Renal cortical epithelial cell (primary cell): ENCODE measurements around the gene CLDN5. TPM values are rescaled to one million over a fixed set of nuclear protein-coding genes. Genes with fewer than 3 reads are reported as not detected.

Experiments
- DNase-seq: peaks from one replicate; pipeline ENCODE4 v3.0.0-alpha.2; 2011; ENCODE audit warnings: low read depth
- total RNA-seq: library from RNA; depleted of rRNA; stranded (reverse); fragments of >200 nt; gene quantifications from 2 replicates; pipeline ENCODE4 v1.2.3, GENCODE V29; 2014

The CLDN5 gene
- total RNA-seq, 1 donor from 2014 or later: 1.3 TPM

- no peak for DNase-seq
Observed at GRCh38 chr22:19480789-19481188, 43.4 kb downstream of the CLDN5 start.

GRCh38 chr22:19480173-19480568 is 44.0 kb downstream of the CLDN5 start:
- DNase-seq: no peak

GRCh38 chr22:19479355-19480172 is 44.6 kb downstream of the CLDN5 start, which contains the start of gene CDC45:
CDC45 (plus strand) TSS chr22:19479920; CDS start chr22:19479969, 49 bp downstream.
- DNase-seq: peak; percentile 97

GRCh38 chr22:19478901-19479354 is 45.3 kb downstream of the CLDN5 start, which contains the start of gene UFD1:
UFD1 (minus strand) TSS chr22:19479193; CDS start chr22:19479085, 108 bp downstream.
- DNase-seq: peak; percentile 58

DNA sequence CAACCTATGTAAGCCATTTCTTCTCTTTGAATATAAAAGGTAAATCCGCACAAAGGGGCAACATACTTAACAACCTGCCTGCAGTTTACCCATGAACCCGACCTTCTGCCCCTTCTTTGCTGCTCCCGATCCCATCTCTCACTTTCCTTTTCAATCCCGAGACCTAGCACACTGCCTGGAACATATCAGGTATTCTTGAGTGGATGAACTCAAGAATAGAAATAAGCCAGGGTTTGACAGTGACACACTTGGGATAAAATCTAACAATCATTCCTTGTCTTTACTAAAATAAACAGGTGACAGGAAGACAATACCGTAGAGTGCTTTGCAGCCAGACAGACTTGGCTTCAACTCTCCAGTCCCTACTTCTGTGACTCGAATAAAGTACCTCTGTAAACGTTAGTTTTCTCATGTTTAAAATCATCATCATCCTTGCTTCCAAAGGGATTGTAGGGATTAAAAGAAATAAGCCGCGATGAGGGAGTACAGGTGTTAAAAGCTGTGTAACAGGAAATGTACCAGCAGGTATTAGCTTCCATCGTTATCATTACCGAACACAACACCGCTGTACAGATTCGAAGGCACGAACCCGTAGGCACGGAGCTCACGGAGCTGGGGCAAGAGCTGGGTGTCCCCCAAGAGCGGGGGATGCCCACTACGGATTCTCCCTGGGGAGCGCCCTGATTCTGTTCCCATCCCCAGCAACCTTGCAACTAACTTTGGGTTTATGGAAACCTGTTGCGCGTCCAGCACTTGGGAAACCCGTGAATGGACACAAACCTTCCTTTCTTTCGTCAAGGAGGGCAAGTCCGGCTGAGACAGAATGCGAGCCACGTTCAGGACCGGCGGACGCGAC is 45.9 kb downstream of the CLDN5 start:
- DNase-seq: no peak

- DNase-seq: peak; percentile 15
Observed at GRCh38 chr22:19477321-19478044, 46.7 kb downstream of the CLDN5 start.

GRCh38 chr22:19476023-19476422 is 48.2 kb downstream of the CLDN5 start:
- DNase-seq: no peak

DNA sequence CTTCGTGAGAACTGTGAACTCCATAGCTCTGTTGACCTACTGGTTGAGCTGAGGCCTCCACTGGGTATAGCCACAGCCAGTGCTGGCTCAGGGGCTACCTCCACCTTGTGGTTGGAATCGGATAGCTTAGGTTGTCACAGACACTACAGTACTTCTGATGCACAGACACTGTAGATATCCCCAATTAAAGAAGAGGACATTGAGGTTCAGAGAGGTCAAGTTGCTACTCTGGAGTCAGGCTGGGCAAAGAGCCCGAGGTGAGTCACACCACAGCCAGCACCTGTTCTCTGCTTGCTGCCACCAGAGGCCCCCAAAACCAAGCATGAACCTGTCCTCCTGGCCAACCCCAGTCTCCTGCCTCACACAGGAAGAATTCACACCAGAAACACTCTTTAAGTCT is 50.6 kb downstream of the CLDN5 start:
- DNase-seq: no peak

Other genes with a start within 250 kb of the CLDN5 start
- 9.4 and 24.5 TPM in 2 replicates for gene CLTCL1, start 232.7 kb downstream of the CLDN5 start, total RNA-seq
- gene HIRA, start 92.7 kb downstream of the CLDN5 start, total RNA-seq: 21.2 and 41.5 TPM in 2 replicates
- gene MRPL40, start 91.9 kb downstream of the CLDN5 start, total RNA-seq: 29.5 and 50.4 TPM in 2 replicates
- 21.2 and 38.2 TPM in 2 replicates for gene C22orf39, start 76.7 kb downstream of the CLDN5 start, total RNA-seq
- gene UFD1, start 45.2 kb downstream of the CLDN5 start, total RNA-seq: 44.9 and 84.4 TPM in 2 replicates
- 0.70 and 19.3 TPM in 2 replicates for gene CDC45, start 44.5 kb downstream of the CLDN5 start, total RNA-seq
- gene SEPTIN5, start 190.1 kb upstream of the CLDN5 start, total RNA-seq: 0.35 and 1.1 TPM in 2 replicates
- not detected in 2 replicates for gene GP1BB, start 199.1 kb upstream of the CLDN5 start, total RNA-seq
- gene TBX1, start 236.4 kb upstream of the CLDN5 start, total RNA-seq: 0.17 and 0.50 TPM in 2 replicates